ENCODE data around the gene SEMA3A. TPM values are rescaled to one million over a fixed set of nuclear protein-coding genes. Genes with fewer than 3 reads are reported as not detected.

SEMA3A gene
- polyA plus RNA-seq, 4 donors, result 2.4 to 11.4 TPM; not detected in 2

- H3K9me3 ChIP-seq (ENCODE audit: control insufficient read depth in 2 of 2, insufficient read depth in 1 of 2, low read depth in 1 of 2, low read length in 1 of 2), result no peaks in the 10 kb centered on the region
- H3K36me3 ChIP-seq (ENCODE audit: control insufficient read depth in 3 of 3, insufficient read depth in 2 of 3, low read depth in 1 of 3, low read length in 3 of 3), result no peaks in the 10 kb centered on the region
- no peaks in the 10 kb centered on the region for H3K27me3 ChIP-seq (ENCODE audit: control insufficient read depth in 3 of 3, insufficient read depth in 3 of 3, low read length in 3 of 3)
- no peak overlapping the region for H3K27ac ChIP-seq (ENCODE audit: low read depth in 1 of 3, low read length in 2 of 3)
- no peak for DNase-seq
- WGBS, 3 donors, result 81 to 88% (median 85%) methylated on average over 2 of the region's 2 CpGs
- H3K4me3 ChIP-seq (ENCODE audit: low read depth in 1 of 3, low read length in 3 of 3), result no peak overlapping the region
- FAIRE-seq, result no peak
- H3K4me1 ChIP-seq (ENCODE audit: control insufficient read depth in 3 of 3, insufficient read depth in 2 of 3, low read depth in 1 of 3, low read length in 2 of 3), result no peaks in the 10 kb centered on the region
These were observed 13.0 kb downstream of the SEMA3A start for GRCh38 chr7:84181628-84182027.

DNA sequence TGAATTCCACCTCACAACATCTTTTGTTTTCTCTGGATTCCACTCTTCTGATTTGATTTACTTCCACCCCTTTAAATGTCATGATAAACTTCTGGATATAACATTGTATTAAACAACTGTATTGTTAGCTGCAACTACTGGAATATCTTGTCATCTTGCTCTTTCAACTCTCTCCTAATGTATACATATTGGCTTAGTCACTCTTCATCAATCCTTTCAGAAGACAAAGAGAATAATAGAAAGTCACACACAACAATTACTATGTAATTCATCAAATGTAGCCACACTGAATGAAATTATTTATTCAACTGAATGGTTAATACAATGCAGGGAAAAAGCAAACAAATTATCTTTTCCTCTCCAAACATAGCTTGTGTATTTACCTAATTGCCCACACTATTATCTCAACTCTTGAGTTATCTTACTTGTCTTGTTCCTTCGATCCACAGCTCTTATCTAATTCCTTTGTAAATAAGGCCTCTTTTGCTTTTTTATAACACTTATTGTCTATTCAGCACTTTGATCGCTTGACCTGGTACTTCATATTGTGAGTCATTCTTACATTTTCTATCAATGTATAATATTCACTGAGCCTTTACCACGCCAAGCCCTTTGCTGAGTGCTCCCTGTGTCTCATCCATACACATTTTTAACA lies 16.7 kb downstream of the SEMA3A start:
- peaks cover 0 to 3% (median 0%) of the 10 kb centered on the region in 3 donors for H3K36me3 ChIP-seq (ENCODE audit: control insufficient read depth in 3 of 3, insufficient read depth in 2 of 3, low read depth in 1 of 3, low read length in 3 of 3)
- H3K9me3 ChIP-seq (ENCODE audit: control insufficient read depth in 2 of 2, insufficient read depth in 1 of 2, low read depth in 1 of 2, low read length in 1 of 2), result peaks cover 0 to 11% of the 10 kb centered on the region in 2 donors
- H3K4me1 ChIP-seq (ENCODE audit: control insufficient read depth in 3 of 3, insufficient read depth in 2 of 3, low read depth in 1 of 3, low read length in 2 of 3), result no peaks in the 10 kb centered on the region
- no peak for FAIRE-seq
- WGBS, 3 donors, result 9 to 42% (median 21%) methylated on average over 3 of the region's 3 CpGs
- no peak for DNase-seq
- H3K27me3 ChIP-seq (ENCODE audit: control insufficient read depth in 3 of 3, insufficient read depth in 3 of 3, low read length in 3 of 3), result peaks cover 0 to 3% (median 0%) of the 10 kb centered on the region in 3 donors
- no peak overlapping the region for H3K4me3 ChIP-seq (ENCODE audit: low read depth in 1 of 3, low read length in 3 of 3)
- H3K27ac ChIP-seq (ENCODE audit: low read depth in 1 of 3, low read length in 2 of 3), result no peak overlapping the region

DNA sequence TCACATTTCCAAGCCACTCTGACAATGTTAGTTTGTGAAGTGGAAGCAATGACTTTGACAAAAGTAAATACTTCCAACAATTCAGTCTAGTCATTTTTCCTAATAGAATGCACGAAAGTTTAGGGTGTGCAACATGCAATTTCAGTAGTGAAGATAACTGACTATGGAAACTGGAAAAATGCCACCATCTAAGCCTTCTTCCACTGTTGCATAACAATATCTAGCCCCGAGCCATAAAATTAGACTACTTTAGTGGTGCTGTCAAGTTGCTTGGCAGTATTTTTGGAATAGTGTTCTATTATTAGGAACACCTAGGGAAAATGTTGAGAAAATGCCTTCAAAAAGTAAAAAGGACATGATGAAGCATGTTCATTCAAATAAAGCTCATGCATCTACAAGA lies 17.9 kb downstream of the SEMA3A start:
- DNase-seq (no peak), FAIRE-seq (no peak)
- Histone ChIP-seq H3K9me3 (ENCODE audit: control insufficient read depth in 2 of 2, insufficient read depth in 1 of 2, low read depth in 1 of 2, low read length in 1 of 2) (peaks cover 0 to 11% of the 10 kb centered on the region in 2 donors), H3K27ac (ENCODE audit: low read depth in 1 of 3, low read length in 2 of 3) (no peak overlapping the region), H3K4me1 (ENCODE audit: control insufficient read depth in 3 of 3, insufficient read depth in 2 of 3, low read depth in 1 of 3, low read length in 2 of 3) (no peaks in the 10 kb centered on the region), H3K27me3 (ENCODE audit: control insufficient read depth in 3 of 3, insufficient read depth in 3 of 3, low read length in 3 of 3) (peaks cover 0 to 3% (median 0%) of the 10 kb centered on the region in 3 donors), H3K4me3 (ENCODE audit: low read depth in 1 of 3, low read length in 3 of 3) (no peak overlapping the region), H3K36me3 (ENCODE audit: control insufficient read depth in 3 of 3, insufficient read depth in 2 of 3, low read depth in 1 of 3, low read length in 3 of 3) (peaks cover 0 to 3% (median 0%) of the 10 kb centered on the region in 3 donors)
- WGBS, 3 donors, result 52 to 61% (median 61%) methylated on average over 2 of the region's 2 CpGs

- Histone ChIP-seq H3K36me3 (ENCODE audit: control insufficient read depth in 3 of 3, insufficient read depth in 2 of 3, low read depth in 1 of 3, low read length in 3 of 3) (peaks cover 0 to 3% (median 0%) of the 10 kb centered on the region in 3 donors), H3K9me3 (ENCODE audit: control insufficient read depth in 2 of 2, insufficient read depth in 1 of 2, low read depth in 1 of 2, low read length in 1 of 2) (peaks cover 0 to 11% of the 10 kb centered on the region in 2 donors), H3K4me1 (ENCODE audit: control insufficient read depth in 3 of 3, insufficient read depth in 2 of 3, low read depth in 1 of 3, low read length in 2 of 3) (no peaks in the 10 kb centered on the region), H3K27me3 (ENCODE audit: control insufficient read depth in 3 of 3, insufficient read depth in 3 of 3, low read length in 3 of 3) (peaks cover 0 to 3% (median 0%) of the 10 kb centered on the region in 3 donors), H3K4me3 (ENCODE audit: low read depth in 1 of 3, low read length in 3 of 3) (no peak overlapping the region), H3K27ac (ENCODE audit: low read depth in 1 of 3, low read length in 2 of 3) (no peak overlapping the region)
- FAIRE-seq (no peak), DNase-seq (no peak)
- 90 to 93% (median 91%) methylated on average over 2 of the region's 2 CpGs for WGBS, 3 donors
These were observed 19.1 kb downstream of the SEMA3A start for GRCh38 chr7:84175461-84175860.

GRCh38 chr7:84170646-84171045 lies 23.9 kb downstream of the SEMA3A start:
- no peak overlapping the region for H3K4me3 ChIP-seq (ENCODE audit: low read depth in 1 of 3, low read length in 3 of 3)
- no peak for FAIRE-seq
- peaks cover 0 to 3% (median 0%) of the 10 kb centered on the region in 3 donors for H3K36me3 ChIP-seq (ENCODE audit: control insufficient read depth in 3 of 3, insufficient read depth in 2 of 3, low read depth in 1 of 3, low read length in 3 of 3)
- peaks cover 0 to 11% of the 10 kb centered on the region in 2 donors for H3K9me3 ChIP-seq (ENCODE audit: control insufficient read depth in 2 of 2, insufficient read depth in 1 of 2, low read depth in 1 of 2, low read length in 1 of 2)
- no peaks in the 10 kb centered on the region for H3K4me1 ChIP-seq (ENCODE audit: control insufficient read depth in 3 of 3, insufficient read depth in 2 of 3, low read depth in 1 of 3, low read length in 2 of 3)
- peaks cover 0 to 3% (median 0%) of the 10 kb centered on the region in 3 donors for H3K27me3 ChIP-seq (ENCODE audit: control insufficient read depth in 3 of 3, insufficient read depth in 3 of 3, low read length in 3 of 3)
- H3K27ac ChIP-seq (ENCODE audit: low read depth in 1 of 3, low read length in 2 of 3), result no peak overlapping the region
- no peak for DNase-seq
- 66 to 75% (median 71%) methylated on average over 2 of the region's 2 CpGs for WGBS, 3 donors

GRCh38 chr7:84162584-84162983 lies 32.0 kb downstream of the SEMA3A start:
- H3K4me1 ChIP-seq (ENCODE audit: control insufficient read depth in 3 of 3, insufficient read depth in 2 of 3, low read depth in 1 of 3, low read length in 2 of 3), result no peaks in the 10 kb centered on the region
- DNase-seq (no peak), FAIRE-seq (no peak)
- WGBS, 3 donors, result 63 to 78% (median 65%) methylated on average over 1 of the region's 1 CpG
- no peak overlapping the region for H3K27ac ChIP-seq (ENCODE audit: low read depth in 1 of 3, low read length in 2 of 3)
- H3K36me3 ChIP-seq (ENCODE audit: control insufficient read depth in 3 of 3, insufficient read depth in 2 of 3, low read depth in 1 of 3, low read length in 3 of 3), result no peaks in the 10 kb centered on the region
- no peak overlapping the region for H3K4me3 ChIP-seq (ENCODE audit: low read depth in 1 of 3, low read length in 3 of 3)
- no peaks in the 10 kb centered on the region for H3K9me3 ChIP-seq (ENCODE audit: control insufficient read depth in 2 of 2, insufficient read depth in 1 of 2, low read depth in 1 of 2, low read length in 1 of 2)
- H3K27me3 ChIP-seq (ENCODE audit: control insufficient read depth in 3 of 3, insufficient read depth in 3 of 3, low read length in 3 of 3), result no peaks in the 10 kb centered on the region

- Histone ChIP-seq H3K4me3 (ENCODE audit: low read depth in 1 of 3, low read length in 3 of 3) (no peak overlapping the region), H3K27ac (ENCODE audit: low read depth in 1 of 3, low read length in 2 of 3) (no peak overlapping the region), H3K27me3 (ENCODE audit: control insufficient read depth in 3 of 3, insufficient read depth in 3 of 3, low read length in 3 of 3) (no peaks in the 10 kb centered on the region), H3K4me1 (ENCODE audit: control insufficient read depth in 3 of 3, insufficient read depth in 2 of 3, low read depth in 1 of 3, low read length in 2 of 3) (no peaks in the 10 kb centered on the region), H3K36me3 (ENCODE audit: control insufficient read depth in 3 of 3, insufficient read depth in 2 of 3, low read depth in 1 of 3, low read length in 3 of 3) (no peaks in the 10 kb centered on the region), H3K9me3 (ENCODE audit: control insufficient read depth in 2 of 2, insufficient read depth in 1 of 2, low read depth in 1 of 2, low read length in 1 of 2) (no peaks in the 10 kb centered on the region)
- FAIRE-seq (no peak), DNase-seq (no peak)
These were observed 32.5 kb downstream of the SEMA3A start for GRCh38 chr7:84162125-84162524.

DNA sequence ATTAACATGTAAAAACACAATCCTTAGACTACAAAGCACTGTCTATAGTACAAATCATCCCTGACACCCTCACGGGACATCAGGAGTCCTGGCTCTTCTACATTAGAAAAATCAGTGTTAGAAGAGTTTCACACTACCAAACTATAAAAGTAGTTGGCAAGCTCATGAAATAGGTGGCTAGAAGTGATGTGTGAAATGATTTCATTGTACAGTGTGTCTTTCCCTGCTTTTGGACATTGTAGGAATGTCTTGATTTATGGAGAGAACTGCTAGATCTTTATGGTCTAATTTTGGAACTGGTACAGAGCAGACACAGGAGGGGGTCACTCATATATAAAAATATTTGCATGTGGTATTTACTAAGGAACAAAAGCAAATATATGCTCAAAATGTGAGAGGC lies 33.2 kb downstream of the SEMA3A start:
- Histone ChIP-seq H3K36me3 (ENCODE audit: control insufficient read depth in 3 of 3, insufficient read depth in 2 of 3, low read depth in 1 of 3, low read length in 3 of 3) (no peaks in the 10 kb centered on the region), H3K4me1 (ENCODE audit: control insufficient read depth in 3 of 3, insufficient read depth in 2 of 3, low read depth in 1 of 3, low read length in 2 of 3) (no peaks in the 10 kb centered on the region), H3K27ac (ENCODE audit: low read depth in 1 of 3, low read length in 2 of 3) (no peak overlapping the region), H3K27me3 (ENCODE audit: control insufficient read depth in 3 of 3, insufficient read depth in 3 of 3, low read length in 3 of 3) (no peaks in the 10 kb centered on the region), H3K4me3 (ENCODE audit: low read depth in 1 of 3, low read length in 3 of 3) (no peak overlapping the region), H3K9me3 (ENCODE audit: control insufficient read depth in 2 of 2, insufficient read depth in 1 of 2, low read depth in 1 of 2, low read length in 1 of 2) (no peaks in the 10 kb centered on the region)
- FAIRE-seq, result no peak
- WGBS, 3 donors, result 77 to 95% (median 89%) methylated on average over 1 of the region's 1 CpG
- no peak for DNase-seq

DNA sequence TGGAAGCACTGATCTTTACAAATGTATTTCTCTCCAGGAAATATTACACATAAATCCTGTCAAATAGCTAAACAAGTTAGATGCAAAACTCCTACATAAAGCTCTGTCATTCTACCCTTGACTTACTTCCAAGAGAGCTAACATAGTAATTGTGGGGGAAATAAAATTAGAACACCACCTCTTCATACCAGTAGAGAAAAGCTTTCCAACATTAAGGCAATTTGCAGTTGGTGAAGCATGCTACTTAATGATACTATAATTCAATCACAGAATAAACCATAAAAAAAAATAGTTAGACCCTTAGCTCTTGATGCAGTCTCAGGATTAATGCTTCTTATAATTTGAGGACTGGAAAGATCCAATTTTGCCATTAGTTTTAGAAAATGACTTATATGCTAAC lies 35.2 kb downstream of the SEMA3A start:
- Histone ChIP-seq H3K4me3 (ENCODE audit: low read depth in 1 of 3, low read length in 3 of 3) (no peak overlapping the region), H3K27me3 (ENCODE audit: control insufficient read depth in 3 of 3, insufficient read depth in 3 of 3, low read length in 3 of 3) (no peaks in the 10 kb centered on the region), H3K36me3 (ENCODE audit: control insufficient read depth in 3 of 3, insufficient read depth in 2 of 3, low read depth in 1 of 3, low read length in 3 of 3) (no peaks in the 10 kb centered on the region), H3K4me1 (ENCODE audit: control insufficient read depth in 3 of 3, insufficient read depth in 2 of 3, low read depth in 1 of 3, low read length in 2 of 3) (peaks cover 0 to 2% (median 0%) of the 10 kb centered on the region in 3 donors), H3K27ac (ENCODE audit: low read depth in 1 of 3, low read length in 2 of 3) (no peak overlapping the region), H3K9me3 (ENCODE audit: control insufficient read depth in 2 of 2, insufficient read depth in 1 of 2, low read depth in 1 of 2, low read length in 1 of 2) (no peaks in the 10 kb centered on the region)
- FAIRE-seq (no peak), DNase-seq (no peak)
